A673 (cell line): ENCODE results near the gene OR2AG2. TPM values are rescaled to one million over a fixed set of nuclear protein-coding genes. Genes with fewer than 3 reads are reported as not detected.
"Not testable (repeated sequence)": the region's sequence is repeated elsewhere in the genome, so short reads cannot be mapped to it uniquely, and the experiment has no call there.

Source experiments
- BruUV-seq: library from RNA; stranded (reverse); fragments of 400-500 nt; replicated peaks from 2 replicates; lab custom pipeline; 2021; lab: Mats Ljungman, UMichigan
- CTCF ChIA-PET: fragments of 300-600 bp; sonication (Branson Sonifier 250); formaldehyde crosslinking; loops from one replicate; lab custom pipeline; 2022; ENCODE audit warnings: antibody characterized with exemption; lab: Charles Lee
- POLR2A ChIA-PET: fragments of 300-600 bp; sonication (Branson Sonifier 250); formaldehyde crosslinking; loops from one replicate; lab custom pipeline; 2022; ENCODE audit warnings: antibody characterized with exemption; ENCODE audit not compliant: low non-redundant PET; lab: Charles Lee
- DNase-seq: peaks from one replicate; pipeline ENCODE4 v3.0.0-alpha.2; 2015; ENCODE audit warnings: low spot score
- H3K27ac ChIP-seq: fragments of 200-600 bp; sonication (generic); 2 replicates; pipeline ENCODE4 v1.5.1; 2016; ENCODE audit warnings: mixed run types, low read depth, mild to moderate bottlenecking, mixed read lengths, antibody characterized with exemption, low read length; ENCODE audit not compliant: poor library complexity, severe bottlenecking
- H3K27me3 ChIP-seq: fragments of 200-600 bp; sonication (generic); replicated peaks from 2 replicates; pipeline ENCODE4 v1.6.1; 2017; ENCODE audit warnings: mixed run types, low read depth, mild to moderate bottlenecking, mixed read lengths, antibody characterized with exemption, low read length; ENCODE audit not compliant: insufficient read depth, poor library complexity
- H3K36me3 ChIP-seq: fragments of 200-600 bp; sonication (generic); 2 replicates; pipeline ENCODE4 v1.6.1; 2016; ENCODE audit warnings: mixed run types, mild to moderate bottlenecking, mixed read lengths, antibody characterized with exemption, low read length; ENCODE audit not compliant: insufficient read depth, poor library complexity, severe bottlenecking
- H3K4me1 ChIP-seq: fragments of 200-600 bp; sonication (generic); 2 replicates; pipeline ENCODE4 v1.6.1; 2017; ENCODE audit warnings: mixed run types, mild to moderate bottlenecking, mixed read lengths, antibody characterized with exemption, low read length; ENCODE audit not compliant: insufficient read depth, poor library complexity, severe bottlenecking
- H3K4me3 ChIP-seq: fragments of 200-600 bp; sonication (generic); 2 replicates; pipeline ENCODE4 v1.5.1; 2016; ENCODE audit warnings: low read depth, mixed run types, mild to moderate bottlenecking, mixed read lengths, low read length; ENCODE audit not compliant: poor library complexity, severe bottlenecking
- H3K9me3 ChIP-seq: fragments of 200-600 bp; sonication (generic); 2 replicates; pipeline ENCODE4 v1.6.1; 2016; ENCODE audit warnings: mixed run types, low read depth, mild to moderate bottlenecking, mixed read lengths, antibody characterized with exemption, low read length; ENCODE audit not compliant: poor library complexity, severe bottlenecking
- CTCF ChIP-seq: fragments of 300-800, 200-600 bp; sonication (generic); conservative IDR thresholded peaks from 2 replicates; pipeline ENCODE4 v1.5.1; 2017; ENCODE audit warnings: low read depth, mild to moderate bottlenecking, antibody characterized with exemption, low read length, moderate library complexity, mixed read lengths
- EZH2 ChIP-seq: fragments of 200-600 bp; sonication (generic); IDR thresholded peaks from 2 replicates; pipeline ENCODE4 v1.6.1; 2017; ENCODE audit warnings: borderline replicate concordance, low read depth, mild to moderate bottlenecking, mixed read lengths, antibody characterized with exemption, low read length; ENCODE audit not compliant: poor library complexity, severe bottlenecking
- intact Hi-C: fragments of 100-400 bp; cut with micrococcal nuclease; formaldehyde crosslinking; loops from one replicate; pipeline ENCODE4 v1.10.0; 2022; ENCODE audit not compliant: unreplicated experiment
- total RNA-seq: library from RNA; stranded (reverse); gene quantifications from 2 replicates; pipeline ENCODE4 v1.2.3, GENCODE V29; 2021

OR2AG2 gene
- total RNA-seq, 1 experiment from 2014 or later, result not detected

GRCh38 chr11:6813656-6814055, 41.9 kb upstream of the OR2AG2 start:
- intact Hi-C loops, result loop anchor here (5.0 kb wide), 1 partner anchor 879 kb away; no protein-coding TSS in a partner anchor

GRCh38 chr11:6812390-6813005, 40.7 kb upstream of the OR2AG2 start:
- Histone ChIP-seq H3K27me3 (no peaks in the 10 kb centered on the region), H3K27ac (no peak overlapping the region), H3K4me3 (no peak overlapping the region), H3K4me1 (no peaks in the 10 kb centered on the region), H3K9me3 (no peaks in the 10 kb centered on the region), H3K36me3 (no peaks in the 10 kb centered on the region)
- POLR2A ChIA-PET, result no interaction called here
- intact Hi-C loops, result loop anchor here (5.0 kb wide), 1 partner anchor 880 kb away; no protein-coding TSS in a partner anchor
- no TSS peak for BruUV-seq
- DNase-seq, result peak; percentile 54
- CTCF ChIA-PET, result interaction anchor here (0.7 to 1.2 kb wide), 4 partner anchors 26 to 878 kb away, joined by 3 read pairs; no protein-coding TSS in a partner anchor
- TF ChIP-seq EZH2 (no peak), CTCF (peak; percentile 84)

More at GRCh38 chr11:6813656-6814055, 41.9 kb upstream of the OR2AG2 start:
- POLR2A ChIA-PET, result no interaction called here
- no peaks in the 10 kb centered on the region for H3K36me3 ChIP-seq
- H3K9me3 ChIP-seq, result no peaks in the 10 kb centered on the region
- no peak for DNase-seq
- no peak overlapping the region for H3K4me3 ChIP-seq
- H3K4me1 ChIP-seq, result no peaks in the 10 kb centered on the region
- no peak overlapping the region for H3K27ac ChIP-seq
- CTCF ChIA-PET, result no interaction called here
- no TSS peak for BruUV-seq
- H3K27me3 ChIP-seq, result no peaks in the 10 kb centered on the region
- TF ChIP-seq CTCF (no peak), EZH2 (no peak)

- BruUV-seq, H3K36me3 ChIP-seq, H3K27me3 ChIP-seq, H3K4me3 ChIP-seq, DNase-seq, intact Hi-C loops, POLR2A ChIA-PET, H3K9me3 ChIP-seq, H3K4me1 ChIP-seq, CTCF ChIA-PET, H3K27ac ChIP-seq: not testable (repeated sequence)
Observed at GRCh38 chr11:6801075-6801474, 29.3 kb upstream of the OR2AG2 start.

GRCh38 chr11:6799402-6799801, 27.6 kb upstream of the OR2AG2 start, which contains the start of gene OR6A2:
TSS of gene OR6A2 (minus strand) at chr11:6799689. CDS start at chr11:6795708, 3,981 bp downstream.
- Histone ChIP-seq H3K36me3 (no peaks in the 10 kb centered on the region), H3K4me3 (no peak within 1 kb of the TSS), H3K9me3 (no peaks in the 10 kb centered on the region), H3K27ac (no peak within 1 kb of the TSS), H3K27me3 (no peaks in the 10 kb centered on the region), H3K4me1 (no peaks in the 10 kb centered on the region)
- peak; percentile 12 for DNase-seq
- intact Hi-C loops, result no loop called here
- ChIA-PET CTCF (no interaction called here), POLR2A (no interaction called here)
- no TSS peak for BruUV-seq
- TF ChIP-seq CTCF, result no peak
- no peak for TF ChIP-seq EZH2
